HPDE6-E6E7 (cell line): Measurements from ENCODE around the gene CACNA1I.

ENCODE experiments used
- DNase-seq: peaks from one replicate; pipeline ENCODE4 v3.0.0; 2011; ENCODE audit warnings: missing footprints; ENCODE audit errors: extremely low spot score

CACNA1I gene

GRCh38 chr22:39693943-39694500 is 123.5 kb downstream of the CACNA1I start:
- DNase-seq: no peak

GRCh38 chr22:39697790-39698430 is 127.4 kb downstream of the CACNA1I start:
- no peak for DNase-seq

GRCh38 chr22:39699631-39700360 is 129.2 kb downstream of the CACNA1I start:
- no peak for DNase-seq

GRCh38 chr22:39700565-39700964 is 130.0 kb downstream of the CACNA1I start:
- DNase-seq: no peak

- no peak for DNase-seq
Measured at GRCh38 chr22:39703091-39703490, 132.5 kb downstream of the CACNA1I start.

- DNase-seq: no peak
Measured at GRCh38 chr22:39703928-39704639, 133.5 kb downstream of the CACNA1I start.

GRCh38 chr22:39705386-39705785 is 134.8 kb downstream of the CACNA1I start:
- no peak for DNase-seq

GRCh38 chr22:39706376-39707140 is 136.0 kb downstream of the CACNA1I start:
- DNase-seq: no peak

GRCh38 chr22:39707351-39707750 is 136.8 kb downstream of the CACNA1I start:
- DNase-seq: no peak

GRCh38 chr22:39707816-39708215 is 137.3 kb downstream of the CACNA1I start:
- DNase-seq: no peak

- DNase-seq: no peak
Measured at GRCh38 chr22:39710380-39711150, 140.0 kb downstream of the CACNA1I start.

GRCh38 chr22:39712081-39712480 is 141.5 kb downstream of the CACNA1I start:
- DNase-seq: no peak

- DNase-seq: no peak
Measured at GRCh38 chr22:39712751-39713525, 142.4 kb downstream of the CACNA1I start.

- DNase-seq: no peak
Measured at GRCh38 chr22:39713799-39714290, 143.3 kb downstream of the CACNA1I start.

GRCh38 chr22:39714321-39714720 is 143.8 kb downstream of the CACNA1I start:
- DNase-seq: no peak

- no peak for DNase-seq
Measured at GRCh38 chr22:39715778-39716495, 145.4 kb downstream of the CACNA1I start.

- no peak for DNase-seq
Measured at GRCh38 chr22:39716534-39716933, 146.0 kb downstream of the CACNA1I start.

GRCh38 chr22:39717099-39717498 is 146.5 kb downstream of the CACNA1I start:
- no peak for DNase-seq

- no peak for DNase-seq
Measured at GRCh38 chr22:39718206-39718605, 147.7 kb downstream of the CACNA1I start.
